Measurements from ENCODE around the gene SPHK1.

- no peak for TF ChIP-seq TAF1 (IDR thresholded peaks at IDR 0.05; ENCODE audit: borderline replicate concordance, low read depth, low read length)
- TF ChIP-seq POLR2A (IDR thresholded peaks at IDR 0.05; ENCODE audit: low read depth, low read length) = no peak
Measured at GRCh38 chr17:76379275-76379641, 5.2 kb upstream of the SPHK1 start.
